Stimulated activated naive CD8-positive, alpha-beta T cell treated with anti-CD3 and anti-CD28 coated beads, Interleukin-15, Interleukin-2, amounts not matched to agents 100 U/mL and 50 U/mL, for 24 hours (primary cell): Measurements from ENCODE around the gene FRMPD2.
"Not testable (repeated sequence)": the region's sequence is repeated elsewhere in the genome, so short reads cannot be mapped to it uniquely, and the experiment has no call there.

Experiments used
- ATAC-seq: fragments of 150-1000 bp; cut with Tn5 transposase; one replicate; pipeline ENCODE4 v1.10.0; 2021
- DNase-seq: peaks from one replicate; pipeline ENCODE4 v3.0.0; 2021

The FRMPD2 gene

DNA sequence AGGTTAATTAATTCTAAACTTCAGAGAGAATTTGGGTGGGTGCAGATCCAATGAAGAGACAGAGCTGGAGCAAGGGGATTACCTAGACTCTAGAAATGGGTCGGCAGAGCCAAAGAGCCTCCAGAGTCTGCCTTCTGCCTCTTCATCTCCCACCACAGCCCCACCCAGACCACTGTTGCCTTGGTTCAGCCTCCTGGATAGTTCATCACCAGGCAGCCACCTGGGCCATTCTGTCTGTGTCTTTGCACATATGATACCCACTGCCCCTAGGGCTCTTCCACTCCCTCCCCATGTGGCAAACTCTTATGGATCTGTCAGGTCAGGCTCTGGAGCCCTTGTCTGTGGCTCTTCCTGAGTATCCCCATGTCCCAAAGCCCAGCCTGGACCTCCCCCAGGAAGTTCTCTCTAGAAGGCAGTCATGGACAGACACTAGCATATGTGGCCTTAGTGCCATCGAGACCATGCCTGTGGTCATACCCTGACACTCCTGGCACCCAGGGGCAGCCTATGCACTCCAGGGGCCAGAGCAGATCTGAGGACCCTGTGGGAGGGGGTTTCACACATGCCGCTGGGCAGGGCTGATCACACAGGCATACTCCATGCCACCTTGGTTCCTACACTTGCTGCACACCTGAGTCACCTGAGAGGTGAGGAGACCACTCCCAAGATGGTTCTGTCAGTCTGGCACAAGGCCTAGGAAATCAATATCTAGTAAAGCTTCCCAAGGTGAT lies 41.6 kb downstream of the FRMPD2 start:
- DNase-seq, result no peak
- no peak for ATAC-seq

DNA sequence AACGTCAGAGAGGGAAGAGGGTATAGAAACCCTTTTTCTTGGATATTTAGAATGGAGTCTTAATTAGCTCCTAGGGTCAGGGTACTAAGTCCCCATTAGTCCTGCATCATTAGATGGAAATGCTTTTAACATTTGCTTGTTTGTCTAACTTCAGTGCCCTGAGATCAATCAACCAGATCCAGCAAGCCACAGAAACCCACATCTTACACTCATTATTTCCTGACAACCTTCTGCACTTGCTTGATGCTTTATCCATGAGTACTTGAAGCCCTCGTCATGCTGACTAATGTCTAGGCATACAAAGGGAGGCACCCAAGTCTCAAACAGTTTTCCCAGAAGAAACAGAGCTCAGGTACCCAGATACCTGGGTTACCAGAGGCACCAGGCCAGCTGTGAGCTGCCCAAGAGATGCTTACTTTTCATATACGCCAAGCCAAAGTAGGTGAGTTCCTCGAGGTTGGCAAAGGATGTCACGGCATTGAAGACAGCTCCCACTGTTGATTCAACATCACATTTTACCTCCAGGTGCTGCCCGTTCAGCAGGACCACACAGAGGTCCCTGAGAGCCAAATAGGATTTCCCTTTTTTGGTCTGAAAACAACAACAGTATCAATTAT lies 42.7 kb downstream of the FRMPD2 start:
- no peak for DNase-seq
- ATAC-seq, result no peak

DNA sequence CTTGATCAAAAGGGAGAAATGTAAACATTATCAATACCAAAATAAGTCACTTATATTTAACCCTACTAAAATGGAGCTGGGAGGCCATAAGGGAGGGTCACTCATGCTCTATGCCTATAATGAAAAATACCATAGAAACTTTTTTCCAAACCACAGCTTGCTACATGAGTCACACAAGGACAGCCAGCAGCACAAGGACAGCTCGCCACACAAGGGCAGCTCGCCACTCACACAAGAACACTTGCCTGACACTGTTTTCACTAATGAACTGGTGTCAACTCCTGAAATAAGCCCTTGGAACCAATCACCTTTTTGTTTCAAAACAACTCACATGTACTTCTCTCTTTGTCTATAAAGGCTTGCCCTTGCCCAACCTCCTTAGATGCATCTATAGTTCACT lies 43.3 kb downstream of the FRMPD2 start:
- ATAC-seq (no peak), DNase-seq (no peak)

DNA sequence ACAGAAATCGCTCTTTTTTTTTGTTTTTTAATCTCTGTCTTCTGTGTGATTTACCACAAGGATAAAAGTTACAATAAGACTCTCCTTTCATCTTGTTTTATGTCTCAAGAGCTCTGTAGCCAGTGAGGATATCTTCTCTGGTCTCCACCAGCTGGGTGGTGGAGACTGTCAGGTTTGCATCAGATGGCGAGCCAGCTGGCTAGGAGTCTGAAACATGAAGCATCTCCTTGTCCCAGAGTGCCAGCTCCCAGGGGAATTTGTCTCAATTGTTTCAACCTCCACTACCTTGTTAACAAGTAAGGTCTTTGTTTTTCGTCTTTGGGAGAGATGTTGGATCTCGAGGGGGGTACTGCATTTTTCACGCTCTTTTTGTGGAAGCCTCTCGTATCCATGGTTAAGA lies 47.3 kb downstream of the FRMPD2 start:
- DNase-seq (no peak), ATAC-seq (no peak)

DNA sequence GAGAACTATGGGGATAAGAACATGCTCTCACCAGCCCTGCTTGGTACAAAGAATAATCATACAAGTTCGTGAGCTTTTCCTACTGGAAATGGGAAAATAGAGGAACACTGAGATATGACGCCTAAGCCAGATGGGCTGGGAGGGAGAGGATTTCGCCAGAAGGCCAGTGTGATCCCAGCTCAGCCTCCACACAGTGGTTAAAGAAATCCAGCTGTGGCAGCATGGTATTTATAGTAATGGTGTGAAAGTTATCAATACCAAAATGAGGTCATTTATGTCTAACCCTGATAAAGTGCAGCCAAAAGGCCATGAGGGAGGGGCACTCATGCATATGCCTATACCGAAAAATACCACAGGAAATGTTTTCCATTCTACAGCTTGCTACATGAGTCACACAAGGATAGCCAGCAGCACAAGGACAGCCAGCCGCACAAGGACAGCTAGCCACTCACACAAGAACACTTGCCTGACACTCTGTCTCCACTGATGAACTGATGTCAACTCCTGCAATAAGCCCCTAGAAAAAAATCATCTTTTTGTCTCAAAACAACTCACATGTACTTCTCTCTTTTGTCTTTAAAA lies 49.4 kb downstream of the FRMPD2 start:
- DNase-seq (no peak), ATAC-seq (no peak)

DNA sequence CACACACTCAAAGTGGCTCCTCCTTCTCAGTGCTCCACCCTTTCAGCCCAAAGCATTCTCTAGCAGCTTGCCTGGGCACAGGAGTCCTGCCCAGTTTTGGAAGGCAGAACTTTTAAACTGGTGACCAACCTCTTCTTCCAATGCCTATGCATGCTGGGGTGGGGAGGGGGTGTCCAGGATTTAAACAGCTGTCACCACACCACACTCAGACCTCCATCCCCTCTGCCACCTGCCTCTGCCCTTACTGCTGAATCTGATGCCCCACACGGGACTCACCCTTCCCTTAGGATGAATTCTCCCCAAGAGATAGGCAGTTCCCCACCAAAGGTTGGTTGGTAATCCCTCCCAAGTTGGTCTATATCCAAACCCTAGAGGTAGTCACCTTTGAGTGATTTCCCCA lies 50.2 kb downstream of the FRMPD2 start:
- DNase-seq, result no peak
- no peak for ATAC-seq

DNA sequence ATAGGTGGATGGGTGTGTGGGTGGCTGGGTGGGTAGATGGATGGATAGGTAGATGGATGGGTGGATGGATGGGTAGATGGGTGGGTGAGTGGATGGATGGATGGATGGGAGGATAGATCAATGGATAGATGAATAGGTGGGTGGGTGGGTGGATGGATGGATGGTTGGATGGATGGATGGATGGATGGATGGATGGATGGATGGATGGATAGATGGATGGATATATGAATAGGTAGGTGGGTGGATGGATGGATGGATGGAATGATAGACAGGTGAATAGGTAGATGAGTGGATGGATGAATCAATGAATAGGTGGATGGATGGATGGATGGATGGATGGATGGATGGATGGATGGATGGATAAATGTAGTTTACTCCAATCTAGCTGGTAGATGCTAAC lies 52.7 kb downstream of the FRMPD2 start:
- no peak for ATAC-seq
- DNase-seq, result no peak

DNA sequence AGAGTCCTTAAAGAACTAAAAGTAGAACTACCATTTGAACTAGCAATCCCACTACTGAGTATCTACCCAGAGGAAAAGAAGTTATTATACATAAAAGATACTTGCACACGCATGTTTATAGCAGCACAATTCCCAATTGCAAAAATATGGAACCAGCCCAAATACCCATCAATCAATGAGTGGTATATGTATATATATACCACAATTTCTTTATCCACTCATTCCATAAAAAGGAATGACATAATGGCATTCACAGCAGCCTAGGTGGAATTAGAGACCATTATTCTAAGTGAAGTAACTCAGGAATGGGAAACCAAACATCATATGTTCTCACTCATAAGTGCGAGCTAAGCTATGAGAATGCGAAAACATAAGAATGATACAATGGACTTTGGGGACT lies 53.5 kb downstream of the FRMPD2 start:
- not testable (repeated sequence) for DNase-seq, ATAC-seq

DNA sequence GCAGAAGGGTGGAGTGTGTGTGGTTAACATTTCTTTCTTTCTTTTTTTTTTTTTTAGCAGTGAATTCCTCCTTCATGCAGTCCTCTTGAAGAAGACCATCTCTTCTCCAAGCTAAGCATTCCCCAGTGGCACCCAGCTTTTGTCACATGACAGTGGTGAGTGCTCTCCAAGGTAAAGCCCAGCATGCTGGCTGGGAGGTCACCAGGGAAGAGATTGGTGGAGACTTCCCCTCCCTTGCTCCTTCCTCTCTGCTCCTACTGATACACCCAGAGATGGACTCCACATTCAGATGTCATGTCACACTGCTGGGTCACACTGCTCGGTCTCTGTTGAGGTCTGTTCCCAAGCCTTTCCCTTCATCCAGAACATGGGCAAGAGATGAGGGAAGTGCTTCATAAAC lies 55.3 kb downstream of the FRMPD2 start:
- DNase-seq (no peak), ATAC-seq (no peak)

DNA sequence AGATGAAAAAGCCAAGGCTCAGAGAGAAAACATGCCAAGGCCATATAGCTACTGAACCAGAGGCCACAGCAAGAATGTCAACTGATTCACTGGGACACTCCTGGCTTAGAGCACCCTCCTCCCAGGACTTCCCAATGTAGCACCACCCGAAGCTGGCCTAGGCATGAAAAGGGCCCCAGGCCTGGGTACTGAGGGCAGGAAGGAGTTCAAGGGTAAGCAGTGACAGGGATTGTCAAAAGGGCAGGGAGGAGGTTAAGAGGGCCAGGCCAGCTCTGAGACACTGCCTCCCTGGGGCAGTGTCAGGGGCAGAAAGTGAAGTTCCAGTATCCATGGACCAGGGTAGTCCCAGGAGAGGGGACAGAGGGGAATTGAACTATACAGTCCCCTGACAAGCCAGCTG lies 57.8 kb downstream of the FRMPD2 start:
- DNase-seq (no peak), ATAC-seq (no peak)

DNA sequence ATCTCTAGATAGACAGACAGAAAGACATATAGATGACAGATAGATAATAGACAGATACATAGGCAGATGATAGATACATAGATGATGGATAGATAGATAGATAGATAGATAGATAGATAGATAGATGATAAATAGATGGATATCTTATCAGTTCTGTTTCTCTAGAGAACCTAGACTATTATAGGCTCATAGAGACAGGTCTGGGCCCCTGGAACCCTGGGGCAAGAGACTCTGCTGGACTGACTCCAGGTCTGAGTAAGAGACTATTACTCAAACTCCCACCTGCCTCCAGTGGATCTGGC lies 58.3 kb downstream of the FRMPD2 start:
- DNase-seq (no peak), ATAC-seq (no peak)

DNA sequence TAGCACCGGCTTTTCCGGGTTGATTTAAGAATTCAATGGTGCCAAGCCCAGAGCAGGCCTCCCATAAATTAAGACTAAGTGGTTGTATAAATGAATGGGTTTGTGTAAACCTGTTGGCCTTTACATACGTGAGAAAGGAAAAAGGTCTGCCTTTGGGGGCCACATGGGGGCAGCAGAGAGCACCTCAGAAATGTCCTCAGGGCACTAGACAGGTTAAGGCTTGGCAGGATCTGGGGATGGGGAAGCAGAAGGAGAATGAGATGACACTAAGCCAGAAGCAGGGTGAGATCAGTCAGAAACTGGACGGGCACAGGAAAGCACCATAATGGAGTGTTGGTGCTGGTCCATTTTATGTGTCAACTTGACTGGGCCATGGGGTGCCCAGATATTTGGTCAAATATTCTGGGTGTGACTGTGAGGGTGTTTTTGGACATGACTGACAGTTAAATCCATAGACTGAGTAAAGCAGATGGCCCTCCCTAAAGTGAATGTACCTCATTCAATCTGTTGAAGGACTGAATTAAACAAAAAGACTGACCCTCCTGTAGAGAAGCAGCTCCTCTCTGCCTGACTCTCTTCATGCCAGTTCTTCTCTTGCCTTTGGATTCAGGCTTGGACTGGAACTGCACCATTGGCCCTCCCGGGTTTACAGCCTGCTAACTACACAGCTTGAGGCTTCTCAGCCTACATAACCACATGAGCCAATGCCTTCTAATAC lies 58.9 kb downstream of the FRMPD2 start:
- ATAC-seq, result no peak
- peak; percentile 61 for DNase-seq

DNA sequence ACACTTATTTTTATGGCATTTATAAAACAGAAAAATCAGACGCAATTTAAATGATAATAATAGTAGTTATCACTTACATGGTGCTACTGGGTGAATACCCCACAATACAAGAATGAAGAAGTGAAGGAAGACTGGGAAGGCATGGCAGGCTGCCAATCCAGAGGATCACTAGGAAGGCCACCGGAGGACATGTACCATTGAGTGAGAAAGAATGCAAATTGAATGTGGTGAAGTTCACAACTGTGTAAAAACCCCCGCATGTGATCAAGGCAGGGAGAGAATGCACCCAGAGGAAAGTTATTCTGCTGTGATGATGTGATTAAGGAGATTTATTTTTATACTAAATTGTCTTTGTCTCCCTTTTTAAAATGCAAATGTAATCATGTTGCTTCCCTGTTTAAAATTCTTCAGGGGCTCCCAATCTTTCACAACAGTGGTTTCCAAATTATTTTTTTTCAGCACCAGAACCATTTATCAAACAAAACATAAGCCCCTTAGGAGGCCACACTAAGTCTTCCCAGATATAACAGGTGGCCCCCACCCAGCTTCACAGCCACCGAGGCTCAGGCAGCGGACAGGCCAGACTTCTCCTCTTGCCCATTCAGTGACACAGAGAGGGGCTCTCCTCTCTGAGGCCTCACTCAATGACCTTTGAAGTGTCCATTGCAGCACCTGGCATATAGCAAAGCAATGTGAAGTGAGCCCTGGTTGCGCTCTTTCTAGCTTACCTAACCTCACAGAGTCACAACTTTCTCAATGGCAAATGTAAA lies 59.6 kb downstream of the FRMPD2 start:
- ATAC-seq (no peak), DNase-seq (no peak)

DNA sequence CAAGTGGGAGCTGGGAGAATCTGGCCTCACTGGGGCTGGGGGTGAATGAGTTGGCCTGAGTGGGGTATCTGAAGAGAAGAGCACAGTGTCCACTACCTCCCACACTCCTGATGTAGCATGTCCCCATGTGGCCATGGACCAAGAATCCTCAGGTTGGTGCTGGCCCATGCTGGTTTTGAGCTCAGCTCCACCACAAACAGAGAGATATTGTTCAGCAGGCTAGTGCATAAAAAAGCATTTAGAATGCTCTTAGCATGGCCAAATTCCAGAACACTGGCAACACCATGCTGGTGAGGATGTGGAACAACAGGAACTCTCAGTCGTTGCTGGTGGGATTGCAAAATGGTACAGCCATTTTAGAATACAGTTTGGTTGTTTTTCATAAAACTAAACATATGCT lies 61.4 kb downstream of the FRMPD2 start:
- ATAC-seq (no peak), DNase-seq (no peak)

DNA sequence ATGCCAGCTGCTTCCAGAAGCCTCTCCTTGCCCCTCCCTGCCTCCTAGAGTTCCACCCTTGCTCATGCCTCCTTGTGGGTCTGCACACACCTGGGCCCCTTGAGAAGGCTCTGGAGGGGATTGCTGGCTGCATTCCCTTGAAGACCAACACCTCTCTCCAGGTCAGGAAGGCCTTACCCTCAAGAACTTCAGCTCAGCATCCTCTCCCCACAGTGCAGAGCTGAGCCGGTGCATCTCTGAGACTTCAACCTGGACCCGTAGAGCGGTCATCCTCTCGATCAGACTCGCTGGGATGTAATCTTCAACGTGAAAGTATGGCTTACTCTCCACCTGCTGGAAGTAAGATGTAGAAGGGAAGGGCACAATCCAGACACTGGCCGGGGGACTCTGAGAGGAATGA lies 62.7 kb downstream of the FRMPD2 start:
- ATAC-seq (no peak), DNase-seq (no peak)

DNA sequence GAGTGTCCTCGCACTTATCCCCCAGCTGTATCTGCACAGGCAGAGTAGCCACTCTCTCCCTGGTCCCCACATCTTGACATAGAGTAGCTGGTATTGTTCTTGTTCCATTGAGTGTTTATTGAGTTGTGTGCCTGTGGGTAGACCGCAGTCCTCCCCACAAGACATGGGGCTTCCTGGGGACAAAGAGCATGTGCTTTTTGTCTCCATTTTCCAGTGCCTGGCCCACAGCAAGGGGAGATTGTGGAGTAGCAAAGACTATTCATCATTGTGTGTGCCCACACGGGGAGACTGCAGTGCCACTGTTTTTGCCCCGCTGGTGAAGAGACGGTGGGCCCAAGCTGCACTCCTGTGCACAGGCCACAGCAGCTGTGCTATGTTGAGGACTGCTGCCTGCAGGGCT lies 63.5 kb downstream of the FRMPD2 start:
- no peak for DNase-seq
- ATAC-seq, result no peak

DNA sequence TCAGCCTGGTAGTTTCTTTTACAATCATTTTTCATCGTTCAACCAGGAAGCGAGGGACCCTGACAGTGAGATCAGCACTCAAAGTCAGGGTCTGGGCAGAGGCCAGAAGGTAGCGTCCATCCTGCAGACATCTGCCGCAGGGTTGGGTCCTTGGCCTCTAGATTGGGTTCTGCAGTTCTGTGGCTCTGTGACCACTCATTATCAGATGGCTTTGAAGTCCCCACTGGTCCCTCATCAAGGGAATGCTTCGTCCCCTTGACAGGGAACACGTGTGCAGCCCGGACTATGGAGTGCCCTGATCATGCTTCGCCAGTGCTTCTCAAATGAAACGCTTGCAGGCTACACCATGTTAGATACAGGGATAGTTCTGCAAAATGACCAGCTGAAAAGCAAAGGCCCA lies 64.1 kb downstream of the FRMPD2 start:
- no peak for DNase-seq

DNA sequence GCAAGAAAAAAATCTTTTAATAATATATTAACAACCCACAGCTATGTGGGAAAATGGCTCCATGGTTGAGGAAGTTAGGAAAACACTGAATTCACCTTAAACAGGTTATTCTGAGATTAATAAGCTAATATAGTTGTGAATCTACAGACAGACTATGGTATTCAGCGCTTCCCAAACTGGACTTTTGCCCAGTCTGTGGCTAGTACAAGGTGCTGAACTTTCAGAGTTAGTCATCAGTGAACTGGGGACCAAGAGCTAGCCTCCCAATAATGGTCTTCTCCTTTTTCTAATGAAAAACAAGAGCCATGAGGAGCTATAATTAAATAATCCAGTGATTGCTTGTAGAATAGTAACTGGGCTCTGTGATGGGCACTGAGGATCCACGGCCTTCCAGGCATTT lies 65.3 kb downstream of the FRMPD2 start:
- ATAC-seq (no peak), DNase-seq (no peak)

More for the DNA sequence above, 64.1 kb downstream of the FRMPD2 start:
- ATAC-seq, result no peak

DNA sequence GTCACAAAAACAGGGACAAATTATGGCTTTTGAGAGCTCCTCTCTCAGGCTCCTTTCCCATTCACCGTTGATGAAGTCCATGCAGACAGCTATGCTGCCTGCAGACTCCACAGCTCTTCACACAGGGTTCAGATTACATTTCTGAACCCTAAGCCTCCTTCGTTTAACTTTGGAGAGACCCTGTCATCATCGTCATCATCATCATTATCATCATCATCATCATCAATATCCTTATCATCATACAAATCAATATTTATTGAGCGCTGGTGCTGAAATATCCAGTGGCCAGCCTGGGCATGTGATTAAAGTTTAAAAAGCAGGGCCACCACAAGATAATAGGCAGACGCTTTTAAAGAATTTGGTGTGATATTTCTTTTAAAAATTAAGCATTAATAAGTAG lies 66.6 kb downstream of the FRMPD2 start:
- DNase-seq, result no peak
- no peak for ATAC-seq

DNA sequence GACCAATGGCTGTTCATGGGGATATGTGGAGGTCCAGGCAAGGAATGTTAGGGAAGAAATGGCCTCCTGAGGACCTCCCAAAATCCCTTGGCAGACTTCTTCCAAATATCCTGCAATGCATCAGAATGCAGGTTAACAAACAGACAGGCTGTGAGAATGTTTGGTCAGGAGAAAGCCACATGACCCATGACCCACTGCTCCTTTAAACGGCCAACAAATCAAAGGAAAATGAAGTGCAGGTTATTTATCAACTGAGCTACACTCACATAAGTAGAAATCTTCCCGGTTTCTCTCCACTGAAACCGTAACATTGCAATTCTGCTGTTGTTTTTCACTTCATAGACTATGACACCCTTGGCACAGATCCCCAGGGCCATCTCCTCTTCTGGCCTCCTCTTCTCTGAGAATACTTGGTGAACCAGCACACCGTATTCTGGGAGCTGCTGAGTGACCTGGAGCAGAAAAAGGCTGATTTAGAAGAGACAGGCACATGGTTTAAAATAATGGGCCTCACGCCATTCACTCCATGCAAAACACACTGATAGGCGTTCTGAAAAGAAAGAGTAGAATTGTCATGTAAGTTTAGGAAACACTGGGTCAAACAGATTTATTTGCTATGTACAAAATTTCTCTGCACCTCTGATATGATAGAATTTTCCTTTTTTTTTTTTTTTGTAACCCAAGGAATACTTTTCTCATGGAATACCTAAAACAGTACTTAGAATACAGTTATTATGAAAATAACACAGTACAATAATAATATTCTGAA lies 67.8 kb downstream of the FRMPD2 start:
- ATAC-seq, result no peak
- no peak for DNase-seq

DNA sequence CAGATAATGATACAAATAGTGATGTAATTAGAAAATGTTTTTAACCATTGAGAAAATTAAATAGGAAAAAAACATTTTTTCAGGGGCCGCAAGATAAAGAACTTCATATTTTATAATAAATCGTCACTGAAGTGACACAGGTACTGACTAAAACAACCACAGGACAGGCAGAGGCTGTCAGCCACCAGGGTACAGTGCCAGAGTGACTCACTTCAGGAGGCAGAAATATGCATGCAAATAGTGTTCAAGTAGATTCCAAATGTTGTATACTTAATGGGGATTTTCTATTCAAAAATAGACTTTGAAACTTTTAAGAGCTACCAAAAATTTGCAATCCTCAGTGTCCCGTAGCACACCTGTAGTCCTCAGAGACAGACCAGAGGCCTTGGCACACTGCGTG lies 68.6 kb downstream of the FRMPD2 start:
- DNase-seq (no peak), ATAC-seq (no peak)
